Stomach (tissue), 4 donors: ENCODE results near the gene NRG4.
"Not testable (repeated sequence)": the region's sequence is repeated elsewhere in the genome, so short reads cannot be mapped to it uniquely, and the experiment has no call there.

Experiments
- POLR2A ChIP-seq, 4 donors: fragments of 450-650 bp; IDR thresholded peaks; one replicate each; pipeline ENCODE4 v1.6.1; 2016; ENCODE audit warnings: antibody characterized with exemption in 4 of 4, control low read depth in 2 of 4, mild to moderate bottlenecking in 1 of 4, moderate library complexity in 1 of 4
- POLR2AphosphoS5 ChIP-seq, 3 donors: sonication (generic); formaldehyde crosslinking; IDR thresholded peaks; one replicate each; pipeline ENCODE4 v1.6.1; 2016; ENCODE audit warnings: antibody characterized with exemption in 3 of 3

GRCh38 chr15:75976766-75977165 lies 35.5 kb downstream of the NRG4 start:
- TF ChIP-seq POLR2AphosphoS5, POLR2A (IDR thresholded peaks at IDR 0.05): not testable (repeated sequence)
